ENCODE data around the gene NBL1. TPM values are rescaled to one million over a fixed set of nuclear protein-coding genes. Genes with fewer than 3 reads are reported as not detected.

NBL1 gene
- total and polyA plus RNA-seq, 9 of the 15 experiments (the other 6 are each of a cell fraction or from before 2014, with no cell fraction given): 0.10 to 3.7 (median 1.8) TPM; not detected in 1

GRCh38 chr1:19596714-19597495 is 47.2 kb upstream of the NBL1 start (continued):
- peak in 1 of 2 experiments; percentile 59; a peak in 2 of 4 replicates for TF ChIP-seq RCOR1 (IDR thresholded peaks at IDR 0.05; ENCODE audit: borderline replicate concordance in 1 of 2, low read depth in 2 of 2, low read length in 2 of 2)
- no peak for TF ChIP-seq TFE3 (CRISPR knock-in tag; IDR thresholded peaks at IDR 0.05)
- peak; percentile 44; the same call in 1 of the 2 replicates for TF ChIP-seq MYNN (IDR thresholded peaks at IDR 0.05)
- no peak for TF ChIP-seq MYNN (CRISPR knock-in tag; IDR thresholded peaks at IDR 0.05)
- TF ChIP-seq ZFP36 (IDR thresholded peaks at IDR 0.05; ENCODE audit: low read depth, low read length, partially characterized antibody): no peak
- TF ChIP-seq HDGF (IDR thresholded peaks at IDR 0.05): no peak
- peak; percentile 40 to 93; a peak in 2 of 4 replicates for TF ChIP-seq UBTF (IDR thresholded peaks at IDR 0.05; ENCODE audit: borderline replicate concordance in 1 of 2, low read depth in 2 of 2, low read length in 2 of 2)
- no peak for TF ChIP-seq KLF6 (CRISPR knock-in tag; IDR thresholded peaks at IDR 0.05; ENCODE audit: borderline replicate concordance)
- no peak for TF ChIP-seq ZNF282 (CRISPR knock-in tag; IDR thresholded peaks at IDR 0.05)
- TF ChIP-seq ZNF551 (CRISPR knock-in tag; IDR thresholded peaks at IDR 0.05): no peak
- TF ChIP-seq NCOA4 (IDR thresholded peaks at IDR 0.05; ENCODE audit: partially characterized antibody): no peak
- TF ChIP-seq ZNF121 (CRISPR knock-in tag; conservative IDR thresholded peaks at IDR 0.05): no peak
- peak; percentile 57; the same call in 1 of the 2 replicates for TF ChIP-seq ZNF263 (CRISPR knock-in tag; IDR thresholded peaks at IDR 0.05; ENCODE audit: borderline replicate concordance)
- TF ChIP-seq ZNF655 (CRISPR knock-in tag; IDR thresholded peaks at IDR 0.05): no peak
- peak in 2 of 3 experiments; percentile 53 to 80; a peak in 3 of 6 replicates for TF ChIP-seq ZBTB11 (CRISPR knock-in tag; IDR thresholded peaks at IDR 0.05)
- no peak for TF ChIP-seq ZNF23 (CRISPR knock-in tag; IDR thresholded peaks at IDR 0.05)
- TF ChIP-seq MCM7 (IDR thresholded peaks at IDR 0.05): no peak
- TF ChIP-seq L3MBTL2 (IDR thresholded peaks at IDR 0.05): peak; percentile 81
- no peak for TF ChIP-seq MCM5 (IDR thresholded peaks at IDR 0.05; ENCODE audit: low read depth)
- no peak for TF ChIP-seq DNMT1 (IDR thresholded peaks at IDR 0.05)
